Fibroblast of lung (primary cell): ENCODE measurements around the gene THSD7A.

Experiments
- CTCF ChIP-seq, 2 donors: IDR thresholded peaks in 1 of 2; conservative IDR thresholded peaks in 1 of 2; 1 replicate in 1 of 2; 2 replicates in 1 of 2; pipeline ENCODE4 v1.5.1; 2011 to 2012; ENCODE audit warnings: low read length in 2 of 2, control low read depth in 1 of 2, inconsistent platforms in 1 of 2, low read depth in 1 of 2, mild to moderate bottlenecking in 1 of 2
- EZH2 ChIP-seq: IDR thresholded peaks from 2 replicates; pipeline ENCODE4 v1.5.1; 2012; ENCODE audit warnings: low read length, control low read depth, mild to moderate bottlenecking; ENCODE audit errors: missing control alignments

DNA sequence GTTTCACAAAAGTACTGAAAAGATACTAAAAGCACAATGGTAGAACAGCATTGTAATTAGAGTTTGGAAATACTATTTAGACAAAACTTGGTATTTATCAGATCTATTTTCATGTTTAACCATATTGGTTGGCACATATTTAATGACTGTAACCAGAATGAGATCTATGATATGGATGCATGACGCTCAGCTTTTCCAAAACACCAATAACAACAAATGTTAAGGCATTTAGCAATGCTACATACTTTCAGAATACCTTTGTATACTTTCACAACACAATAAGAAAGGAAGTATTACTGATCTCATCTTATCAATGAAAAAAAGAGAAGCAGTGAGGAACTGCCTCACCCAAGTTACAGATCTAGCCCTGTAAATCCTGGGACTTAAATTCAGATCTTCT lies 74.8 kb downstream of the THSD7A start:
- TF ChIP-seq CTCF (conservative IDR thresholded peaks at IDR 0.05 in 1 of 2, IDR thresholded peaks at IDR 0.05 in 1 of 2; ENCODE audit: low read depth in 1 of 2, low read length in 2 of 2) = no peak
- TF ChIP-seq EZH2 = no peak
